SK-N-SH (cell line): ENCODE results near the gene PCGF3. TPM values are rescaled to one million over a fixed set of nuclear protein-coding genes. Genes with fewer than 3 reads are reported as not detected.

ENCODE experiments used
- CTCF ChIA-PET: fragments of 300-600, 350-600 bp; formaldehyde crosslinking; extraction: SDS; loops from one replicate; lab custom pipeline; 2021; lab: Yijun Ruan, JAX
- POLR2A ChIA-PET: fragments of 350-600 bp; sonication (Branson Sonifier 250); formaldehyde crosslinking; extraction: SDS; loops from one replicate; lab custom pipeline; 2020; ENCODE audit warnings: antibody characterized with exemption, inconsistent platforms; lab: Yijun Ruan, JAX
- DNase-seq: peaks from one replicate; pipeline ENCODE4 v3.0.0; 2012
- H2AFZ ChIP-seq: fragments of 200-600 bp; sonication (generic); 2 replicates; pipeline ENCODE4 v1.8.1; 2016; ENCODE audit warnings: antibody characterized with exemption, mild to moderate bottlenecking, low read depth
- H3F3A ChIP-seq: fragments of 200-600 bp; sonication (generic); replicated peaks from 2 replicates; pipeline ENCODE3; 2016; ENCODE audit warnings: antibody characterized with exemption, mild to moderate bottlenecking; ENCODE audit not compliant: insufficient read depth
- H3K27ac ChIP-seq, 2 experiments: fragments of 200-500 bp in 1 of 2; fragments of 200-600 bp in 1 of 2; sonication (Bioruptor generic) in 1 of 2; sonication (generic), shearing (Covaris generic) in 1 of 2; 2 replicates each; pipeline versions ENCODE4 v1.5.1 to v1.6.1; 2014 to 2016; ENCODE audit warnings: low read depth in 2 of 2, inconsistent platforms in 1 of 2, low read length in 1 of 2, mild to moderate bottlenecking in 1 of 2, mixed read lengths in 1 of 2
- H3K27me3 ChIP-seq: fragments of 200-600 bp; sonication (generic), shearing (Covaris generic); 2 replicates; pipeline ENCODE4 v1.6.1; 2016; ENCODE audit warnings: mixed run types; ENCODE audit not compliant: insufficient read depth
- H3K36me3 ChIP-seq, 2 experiments: fragments of 200-500 bp in 1 of 2; fragments of 200-600 bp in 1 of 2; sonication (Bioruptor generic) in 1 of 2; sonication (generic) in 1 of 2; replicated peaks in 1 of 2; 2 replicates each; pipeline versions ENCODE3 to v1.5.1; 2014 to 2016; ENCODE audit warnings: low read length in 1 of 2, mild to moderate bottlenecking in 1 of 2; ENCODE audit not compliant: insufficient read depth in 2 of 2, control insufficient read depth in 1 of 2
- H3K4me1 ChIP-seq, 2 experiments: fragments of 200-500 bp in 1 of 2; fragments of 200-600 bp in 1 of 2; sonication (Bioruptor generic) in 1 of 2; sonication (generic), shearing (Covaris generic) in 1 of 2; 2 replicates each; pipeline versions ENCODE4 v1.5.1 to v1.6.1; 2014 to 2016; ENCODE audit warnings: low read depth in 1 of 2, low read length in 1 of 2, mixed run types in 1 of 2; ENCODE audit not compliant: insufficient read depth in 2 of 2, control insufficient read depth in 1 of 2
- H3K4me2 ChIP-seq: fragments of 200-600 bp; sonication (generic), shearing (Covaris generic); 2 replicates; pipeline ENCODE4 v1.6.1; 2017; ENCODE audit warnings: mixed run types
- H3K4me3 ChIP-seq, 2 experiments: fragments of 200-500 bp in 1 of 2; fragments of 200-600 bp in 1 of 2; sonication (Bioruptor generic) in 1 of 2; sonication (generic), shearing (Covaris generic) in 1 of 2; 2 replicates each; pipeline versions ENCODE4 v1.5.1 to v1.8.1; 2014 to 2016; ENCODE audit warnings: low read depth in 2 of 2, inconsistent platforms in 1 of 2, low read length in 1 of 2, mild to moderate bottlenecking in 1 of 2, mixed read lengths in 1 of 2, moderate library complexity in 1 of 2
- H3K79me2 ChIP-seq: fragments of 200-600 bp; sonication (generic); 2 replicates; pipeline ENCODE4 v1.8.1; 2017; ENCODE audit warnings: mild to moderate bottlenecking; ENCODE audit not compliant: insufficient read depth
- H3K9ac ChIP-seq: fragments of 200-600 bp; sonication (generic); 2 replicates; pipeline ENCODE4 v1.6.1; 2017; ENCODE audit warnings: mixed run types
- H3K9me2 ChIP-seq: fragments of 200-600 bp; sonication (generic); 2 replicates; pipeline ENCODE4 v1.6.1; 2017; ENCODE audit warnings: mixed run types
- H3K9me3 ChIP-seq: fragments of 200-600 bp; sonication (generic); 2 replicates; pipeline ENCODE4 v1.6.1; 2017; ENCODE audit warnings: mixed run types, mild to moderate bottlenecking, moderate library complexity
- H4K20me1 ChIP-seq: fragments of 200-600 bp; sonication (generic); 2 replicates; pipeline ENCODE4 v1.6.1; 2017; ENCODE audit warnings: mild to moderate bottlenecking, mixed run types; ENCODE audit not compliant: insufficient read depth
- CHD2 ChIP-seq: fragments of 150-350 bp; IDR thresholded peaks from 2 replicates; pipeline ENCODE4 v1.6.1; 2018; ENCODE audit warnings: low read length; ENCODE audit not compliant: partially characterized antibody
- ELF1 ChIP-seq: IDR thresholded peaks from 2 replicates; pipeline ENCODE4 v1.4.0; 2012
- FOSL2 ChIP-seq: IDR thresholded peaks from 2 replicates; pipeline ENCODE4 v1.4.0; 2012; ENCODE audit warnings: low read depth, mild to moderate bottlenecking, moderate library complexity, borderline replicate concordance
- MEF2A ChIP-seq: IDR thresholded peaks from 2 replicates; pipeline ENCODE4 v1.4.0; 2012; ENCODE audit warnings: low read depth, borderline replicate concordance
- MXI1 ChIP-seq: IDR thresholded peaks from 2 replicates; pipeline ENCODE4 v1.6.1; 2012; ENCODE audit warnings: mild to moderate bottlenecking, low read depth, low read length, improper control_type of control experiment
- NRF1 ChIP-seq: IDR thresholded peaks from 2 replicates; pipeline ENCODE4 v1.6.1; 2012; ENCODE audit warnings: low read depth, mild to moderate bottlenecking, low read length
- POLR2AphosphoS5 ChIP-seq: IDR thresholded peaks from 2 replicates; pipeline ENCODE4 v1.6.1; 2012; ENCODE audit warnings: low read depth, low read length
- RAD21 ChIP-seq: IDR thresholded peaks from 2 replicates; pipeline ENCODE4 v1.6.1; 2012; ENCODE audit warnings: mild to moderate bottlenecking, low read length
- RFX5 ChIP-seq: IDR thresholded peaks from 2 replicates; pipeline ENCODE4 v1.6.1; 2012; ENCODE audit warnings: mild to moderate bottlenecking, improper control_type of control experiment, low read length
- SIN3A ChIP-seq: IDR thresholded peaks from 2 replicates; pipeline ENCODE4 v1.6.1; 2012; ENCODE audit warnings: low read depth, mild to moderate bottlenecking, low read length, moderate library complexity, borderline replicate concordance
- TAF1 ChIP-seq: IDR thresholded peaks from 2 replicates; pipeline ENCODE4 v1.6.1; 2012; ENCODE audit warnings: low read depth, mild to moderate bottlenecking, low read length, moderate library complexity, borderline replicate concordance
- TEAD4 ChIP-seq: IDR thresholded peaks from 2 replicates; pipeline ENCODE4 v1.4.0; 2012; ENCODE audit warnings: mild to moderate bottlenecking, borderline replicate concordance; ENCODE audit not compliant: insufficient read depth
- USF2 ChIP-seq: fragments of 150-350 bp; IDR thresholded peaks from 2 replicates; pipeline ENCODE4 v1.6.1; 2017; ENCODE audit warnings: antibody characterized with exemption, low read length, low read depth, borderline replicate concordance
- WGBS: methylation state at CpG from one replicate; pipeline ENCODE4 v1.1.6; 2017; ENCODE audit warnings: low lambda C conversion rate; 5-methylcytosine and 5-hydroxymethylcytosine counted together
- polyA plus RNA-seq, 3 experiments: library from polyadenylated mRNA; depleted of rRNA; stranded (reverse); fragments of >200 nt; gene quantifications; 2 replicates each; pipeline ENCODE4 v1.2.3, GENCODE V29; 2012
- TF ChIP-seq, protein P1 (sequence below): IDR thresholded peaks from 2 replicates; pipeline ENCODE4; 2012
- TF ChIP-seq, protein P2 (sequence below): IDR thresholded peaks from 2 replicates; pipeline ENCODE4 v1.6.1; 2012; ENCODE audit warnings: mild to moderate bottlenecking, low read depth, low read length, moderate library complexity
- TF ChIP-seq, protein P3 (sequence below): IDR thresholded peaks from 2 replicates; pipeline ENCODE4 v1.4.0; 2012; ENCODE audit warnings: low read depth

Gene PCGF3
- polyA plus RNA-seq (2012; rRNA removed), result 44.8 and 47.0 TPM in 2 replicates
- 19.3 and 28.5 TPM in 2 replicates for polyA plus RNA-seq (2012; cell fraction: cytosol; rRNA removed)
- polyA plus RNA-seq (2012; cell fraction: nucleus; rRNA removed), result 193 TPM in 2 replicates

DNA sequence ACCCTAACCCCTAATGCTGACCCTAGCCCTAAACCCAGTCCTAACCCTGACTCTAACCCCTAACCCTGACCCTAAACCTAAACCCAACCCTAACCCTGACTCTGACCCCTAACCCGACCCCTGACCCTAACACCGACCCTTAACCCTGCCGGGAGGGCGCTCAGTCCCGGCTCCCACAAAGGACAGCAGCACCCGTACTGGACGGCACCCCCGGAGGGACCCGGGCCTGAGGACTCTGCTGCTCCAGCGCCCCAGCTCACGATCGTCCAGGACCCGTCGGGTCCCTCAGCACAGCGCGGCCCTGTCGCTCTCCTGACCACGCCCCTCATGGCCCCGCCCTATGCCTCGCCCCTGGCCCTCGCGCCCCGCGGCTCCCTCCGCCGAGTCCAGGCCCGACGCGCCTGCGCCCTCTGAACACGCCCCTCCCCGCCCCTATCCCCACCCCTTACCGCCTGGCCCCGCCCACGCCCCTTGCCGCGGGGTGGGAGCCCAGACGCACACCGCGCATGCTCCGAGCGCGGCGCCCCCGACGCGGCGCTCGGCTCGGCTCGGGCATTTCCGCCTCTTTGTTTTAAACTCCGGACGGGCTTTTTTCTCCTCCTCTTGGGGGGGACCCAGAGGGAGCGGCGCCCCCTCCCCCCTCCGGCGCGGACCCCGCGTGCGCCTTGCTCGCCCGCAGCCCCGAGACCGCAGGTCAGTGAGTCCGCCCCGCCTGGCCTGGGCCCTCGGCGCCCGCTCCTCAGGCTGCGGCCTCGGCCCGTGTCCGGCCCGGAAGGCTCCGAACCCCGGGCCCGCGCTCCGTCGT is at the start of gene PCGF3:
PCGF3 (plus strand) TSS at position 555 of the 805 bp plus-strand sequence. CDS start 27,849 bp downstream, outside the sequence.
- Histone ChIP-seq H3K9ac (peak within 1 kb of the TSS; percentile 100), H3K36me3 (peaks cover 0 to 7% of the 10 kb centered on the region in 2 experiments), H3K9me2 (no peaks in the 10 kb centered on the region), H3K27ac (peak within 1 kb of the TSS; percentile 69 to 87), H3F3A (peaks cover 3% of the 10 kb centered on the region), H3K4me3 (peak within 1 kb of the TSS; percentile 93 to 97), H3K4me2 (peak within 1 kb of the TSS; percentile 98), H2AFZ (peak within 1 kb of the TSS; percentile 78; the same call in 1 of the 2 replicates), H3K4me1 (peaks cover 0 to 25% of the 10 kb centered on the region in 2 experiments; a peak in 2 of 4 replicates), H3K79me2 (peaks cover 44% of the 10 kb centered on the region), H4K20me1 (peaks cover 32% of the 10 kb centered on the region), H3K9me3 (no peaks in the 10 kb centered on the region), H3K27me3 (no peaks in the 10 kb centered on the region)
- ChIA-PET POLR2A (no interaction called here), CTCF (interaction anchor here (0.7 kb wide), 1 partner anchor 37 kb away, joined by 3 read pairs; no protein-coding TSS in a partner anchor)
- WGBS, result 4% methylated on average over 30 of the region's 82 CpGs
- TF ChIP-seq POLR2AphosphoS5 (peak; percentile 83), NRF1 (peak; percentile 77), ELF1 (no peak), MEF2A (no peak), RFX5 (no peak), TAF1 (peak; percentile 43; the same call in 1 of the 2 replicates), TEAD4 (no peak), RAD21 (no peak), CHD2 (no peak), FOSL2 (no peak), USF2 (no peak), SIN3A (0 out of 2 replicates have a peak, but pooled peaks have one; percentile 7), MXI1 (peak; percentile 22)
- TF ChIP-seq, protein P1, sequence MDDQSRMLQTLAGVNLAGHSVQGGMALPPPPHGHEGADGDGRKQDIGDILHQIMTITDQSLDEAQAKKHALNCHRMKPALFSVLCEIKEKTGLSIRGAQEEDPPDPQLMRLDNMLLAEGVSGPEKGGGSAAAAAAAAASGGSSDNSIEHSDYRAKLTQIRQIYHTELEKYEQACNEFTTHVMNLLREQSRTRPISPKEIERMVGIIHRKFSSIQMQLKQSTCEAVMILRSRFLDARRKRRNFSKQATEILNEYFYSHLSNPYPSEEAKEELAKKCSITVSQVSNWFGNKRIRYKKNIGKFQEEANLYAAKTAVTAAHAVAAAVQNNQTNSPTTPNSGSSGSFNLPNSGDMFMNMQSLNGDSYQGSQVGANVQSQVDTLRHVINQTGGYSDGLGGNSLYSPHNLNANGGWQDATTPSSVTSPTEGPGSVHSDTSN, result peak; percentile 79
- TF ChIP-seq, protein P2, sequence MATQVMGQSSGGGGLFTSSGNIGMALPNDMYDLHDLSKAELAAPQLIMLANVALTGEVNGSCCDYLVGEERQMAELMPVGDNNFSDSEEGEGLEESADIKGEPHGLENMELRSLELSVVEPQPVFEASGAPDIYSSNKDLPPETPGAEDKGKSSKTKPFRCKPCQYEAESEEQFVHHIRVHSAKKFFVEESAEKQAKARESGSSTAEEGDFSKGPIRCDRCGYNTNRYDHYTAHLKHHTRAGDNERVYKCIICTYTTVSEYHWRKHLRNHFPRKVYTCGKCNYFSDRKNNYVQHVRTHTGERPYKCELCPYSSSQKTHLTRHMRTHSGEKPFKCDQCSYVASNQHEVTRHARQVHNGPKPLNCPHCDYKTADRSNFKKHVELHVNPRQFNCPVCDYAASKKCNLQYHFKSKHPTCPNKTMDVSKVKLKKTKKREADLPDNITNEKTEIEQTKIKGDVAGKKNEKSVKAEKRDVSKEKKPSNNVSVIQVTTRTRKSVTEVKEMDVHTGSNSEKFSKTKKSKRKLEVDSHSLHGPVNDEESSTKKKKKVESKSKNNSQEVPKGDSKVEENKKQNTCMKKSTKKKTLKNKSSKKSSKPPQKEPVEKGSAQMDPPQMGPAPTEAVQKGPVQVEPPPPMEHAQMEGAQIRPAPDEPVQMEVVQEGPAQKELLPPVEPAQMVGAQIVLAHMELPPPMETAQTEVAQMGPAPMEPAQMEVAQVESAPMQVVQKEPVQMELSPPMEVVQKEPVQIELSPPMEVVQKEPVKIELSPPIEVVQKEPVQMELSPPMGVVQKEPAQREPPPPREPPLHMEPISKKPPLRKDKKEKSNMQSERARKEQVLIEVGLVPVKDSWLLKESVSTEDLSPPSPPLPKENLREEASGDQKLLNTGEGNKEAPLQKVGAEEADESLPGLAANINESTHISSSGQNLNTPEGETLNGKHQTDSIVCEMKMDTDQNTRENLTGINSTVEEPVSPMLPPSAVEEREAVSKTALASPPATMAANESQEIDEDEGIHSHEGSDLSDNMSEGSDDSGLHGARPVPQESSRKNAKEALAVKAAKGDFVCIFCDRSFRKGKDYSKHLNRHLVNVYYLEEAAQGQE, result 0 out of 2 replicates have a peak, but pooled peaks have one; percentile 41
- TF ChIP-seq, protein P3, sequence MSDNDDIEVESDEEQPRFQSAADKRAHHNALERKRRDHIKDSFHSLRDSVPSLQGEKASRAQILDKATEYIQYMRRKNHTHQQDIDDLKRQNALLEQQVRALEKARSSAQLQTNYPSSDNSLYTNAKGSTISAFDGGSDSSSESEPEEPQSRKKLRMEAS, result peak; percentile 32; the same call in 1 of the 2 replicates
- peak; percentile 100 for DNase-seq
